ENCODE measurements around the gene L1CAM. TPM values are rescaled to one million over a fixed set of nuclear protein-coding genes. Genes with fewer than 3 reads are reported as not detected.

Gene L1CAM
- total and polyA plus RNA-seq, 4 donors, result 0.19 to 0.83 (median 0.47) TPM

- H3K4me3 ChIP-seq, result no peak overlapping the region
- peaks cover 0 to 3% (median 1%) of the 10 kb centered on the region in 4 donors for H3K9me3 ChIP-seq (ENCODE audit: control insufficient read depth in 4 of 4, insufficient read depth in 3 of 4, low read length in 3 of 4)
- peaks cover 0 to 15% (median 14%) of the 10 kb centered on the region in 3 donors for H3K27me3 ChIP-seq (ENCODE audit: control insufficient read depth in 3 of 3, insufficient read depth in 3 of 3, low read length in 2 of 3)
- DNase-seq, result no peak
- ATAC-seq (ENCODE audit: insufficient read depth, low FRiP score), result no peak
- H3K4me1 ChIP-seq (ENCODE audit: control insufficient read depth in 5 of 5, insufficient read depth in 5 of 5, low read length in 5 of 5), result no peaks in the 10 kb centered on the region
- H3K9ac ChIP-seq (ENCODE audit: insufficient read depth in 1 of 2, low read length in 2 of 2), result no peak overlapping the region
- 25 to 35% methylated on average over 3 of the region's 3 CpGs for WGBS, 2 donors
- no peak overlapping the region for H3K27ac ChIP-seq (ENCODE audit: low read depth in 1 of 2, low read length in 1 of 2)
- no peak for TF ChIP-seq CTCF (IDR thresholded peaks at IDR 0.05; ENCODE audit: control extremely low read depth, extremely low read depth)
- H3K36me3 ChIP-seq (ENCODE audit: control insufficient read depth in 4 of 4, insufficient read depth in 4 of 4, low read length in 4 of 4), result no peaks in the 10 kb centered on the region
These were observed 40.1 kb downstream of the L1CAM start for GRCh38 chrX:153845842-153846241.

- DNase-seq (no peak), ATAC-seq (ENCODE audit: insufficient read depth, low FRiP score) (no peak)
- no peaks in the 10 kb centered on the region for H3K36me3 ChIP-seq (ENCODE audit: control insufficient read depth in 4 of 4, insufficient read depth in 4 of 4, low read length in 4 of 4)
- no peak overlapping the region for H3K4me3 ChIP-seq
- WGBS, 2 donors, result 31 to 35% methylated on average over 4 to 6 of the region's 6 CpGs
- H3K9ac ChIP-seq (ENCODE audit: insufficient read depth in 1 of 2, low read length in 2 of 2), result no peak overlapping the region
- H3K4me1 ChIP-seq (ENCODE audit: control insufficient read depth in 5 of 5, insufficient read depth in 5 of 5, low read length in 5 of 5), result no peaks in the 10 kb centered on the region
- no peak for TF ChIP-seq CTCF (IDR thresholded peaks at IDR 0.05; ENCODE audit: control extremely low read depth, extremely low read depth)
- H3K27me3 ChIP-seq (ENCODE audit: control insufficient read depth in 3 of 3, insufficient read depth in 3 of 3, low read length in 2 of 3), result peaks cover 0 to 13% (median 11%) of the 10 kb centered on the region in 3 donors
- no peak overlapping the region for H3K27ac ChIP-seq (ENCODE audit: low read depth in 1 of 2, low read length in 1 of 2)
- H3K9me3 ChIP-seq (ENCODE audit: control insufficient read depth in 4 of 4, insufficient read depth in 3 of 4, low read length in 3 of 4), result peaks cover 0 to 3% (median 1%) of the 10 kb centered on the region in 4 donors
These were observed 40.8 kb downstream of the L1CAM start for GRCh38 chrX:153845195-153845594.

- WGBS, 2 donors, result 24 to 30% methylated on average over 6 of the region's 6 CpGs
- Histone ChIP-seq H3K4me3 (no peak overlapping the region), H3K9ac (ENCODE audit: insufficient read depth in 1 of 2, low read length in 2 of 2) (no peak overlapping the region), H3K27ac (ENCODE audit: low read depth in 1 of 2, low read length in 1 of 2) (no peak overlapping the region), H3K9me3 (ENCODE audit: control insufficient read depth in 4 of 4, insufficient read depth in 3 of 4, low read length in 3 of 4) (peaks cover 0 to 3% (median 1%) of the 10 kb centered on the region in 4 donors), H3K36me3 (ENCODE audit: control insufficient read depth in 4 of 4, insufficient read depth in 4 of 4, low read length in 4 of 4) (no peaks in the 10 kb centered on the region), H3K4me1 (ENCODE audit: control insufficient read depth in 5 of 5, insufficient read depth in 5 of 5, low read length in 5 of 5) (no peaks in the 10 kb centered on the region), H3K27me3 (ENCODE audit: control insufficient read depth in 3 of 3, insufficient read depth in 3 of 3, low read length in 2 of 3) (peaks cover 0 to 13% (median 9%) of the 10 kb centered on the region in 3 donors)
- ATAC-seq (ENCODE audit: insufficient read depth, low FRiP score), result no peak
- no peak for TF ChIP-seq CTCF (IDR thresholded peaks at IDR 0.05; ENCODE audit: control extremely low read depth, extremely low read depth)
- DNase-seq, result no peak
These were observed 41.4 kb downstream of the L1CAM start for GRCh38 chrX:153844509-153845082.

- H3K27ac ChIP-seq (ENCODE audit: low read depth in 1 of 2, low read length in 1 of 2), result no peak overlapping the region
- H3K9me3 ChIP-seq (ENCODE audit: control insufficient read depth in 4 of 4, insufficient read depth in 3 of 4, low read length in 3 of 4), result peaks cover 0 to 18% (median 0%) of the 10 kb centered on the region in 4 donors
- DNase-seq (no peak), ATAC-seq (ENCODE audit: insufficient read depth, low FRiP score) (no peak)
- peaks cover 3 to 10% (median 8%) of the 10 kb centered on the region in 3 donors for H3K27me3 ChIP-seq (ENCODE audit: control insufficient read depth in 3 of 3, insufficient read depth in 3 of 3, low read length in 2 of 3)
- H3K36me3 ChIP-seq (ENCODE audit: control insufficient read depth in 4 of 4, insufficient read depth in 4 of 4, low read length in 4 of 4), result no peaks in the 10 kb centered on the region
- WGBS, 2 donors, result 76 to 91% methylated on average over 6 of the region's 6 CpGs
- no peak overlapping the region for H3K9ac ChIP-seq (ENCODE audit: insufficient read depth in 1 of 2, low read length in 2 of 2)
- no peak overlapping the region for H3K4me3 ChIP-seq
- TF ChIP-seq CTCF (IDR thresholded peaks at IDR 0.05; ENCODE audit: control extremely low read depth, extremely low read depth), result no peak
- H3K4me1 ChIP-seq (ENCODE audit: control insufficient read depth in 5 of 5, insufficient read depth in 5 of 5, low read length in 5 of 5), result no peaks in the 10 kb centered on the region
These were observed 49.1 kb downstream of the L1CAM start for GRCh38 chrX:153836921-153837320.
